ENCODE results near the gene TEX44. TPM values are rescaled to one million over a fixed set of nuclear protein-coding genes. Genes with fewer than 3 reads are reported as not detected.

Gene TEX44
- total RNA-seq, 2 experiments from 2014 or later = not detected

DNA sequence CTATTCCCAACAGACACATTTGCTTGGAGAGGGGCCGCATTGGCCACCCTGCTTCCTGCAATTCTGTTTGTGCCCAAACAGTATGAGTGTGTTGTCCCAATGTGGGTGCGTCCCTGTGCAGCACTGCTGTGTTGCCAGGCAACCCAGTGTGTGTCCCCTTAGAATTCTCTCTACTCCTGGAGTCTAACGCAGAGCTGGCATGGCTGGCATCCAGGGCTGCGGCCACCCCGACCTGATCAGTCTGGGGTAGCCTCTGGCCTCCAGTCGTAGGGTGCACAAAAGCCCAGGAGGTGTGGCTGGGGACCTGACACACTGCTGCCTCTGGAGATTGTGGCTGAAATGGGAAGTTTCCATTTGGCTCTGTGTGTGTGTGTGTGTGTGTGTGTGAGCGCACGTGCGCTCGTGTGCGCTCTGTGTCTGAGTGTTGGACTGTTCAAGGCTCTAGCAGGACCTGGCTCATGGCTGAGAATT lies 48.0 kb downstream of the TEX44 start:
- Histone ChIP-seq H3K27ac (ENCODE audit: low read depth in 1 of 2, low read length in 2 of 2) (no peak overlapping the region), H3K4me3 (ENCODE audit: low read length) (no peak overlapping the region), H3K9me3 (ENCODE audit: control insufficient read depth in 1 of 2, insufficient read depth in 1 of 2, low read length in 2 of 2) (no peaks in the 10 kb centered on the region), H3K27me3 (ENCODE audit: control insufficient read depth in 1 of 2, insufficient read depth in 2 of 2, low read length in 2 of 2) (no peaks in the 10 kb centered on the region), H3K4me1 (ENCODE audit: insufficient read depth, low read length) (peaks cover 10% of the 10 kb centered on the region), H3K36me3 (ENCODE audit: insufficient read depth, low read length) (no peaks in the 10 kb centered on the region)
- no peaks in the 10 kb centered on the region for H3K36me3 Mint-ChIP-seq (ENCODE audit: low read depth)
- intact Hi-C loops (cut with DNase I, micrococcal nuclease) = no loop called here
- H3K4me1 Mint-ChIP-seq (ENCODE audit: low read depth) = peaks cover 14% of the 10 kb centered on the region
- DNase-seq (peak in 1 of 14 experiments; percentile 46), ATAC-seq (ENCODE audit: poor library complexity) (no peak)
- POLR2A ChIA-PET = no interaction called here
- H3K4me3 Mint-ChIP-seq = no peak overlapping the region
- CTCF ChIA-PET = no interaction called here
- H3K9me3 Mint-ChIP-seq = no peaks in the 10 kb centered on the region
- H3K27ac Mint-ChIP-seq = no peak overlapping the region
- no peaks in the 10 kb centered on the region for H3K27me3 Mint-ChIP-seq
- TF ChIP-seq, protein P1, sequence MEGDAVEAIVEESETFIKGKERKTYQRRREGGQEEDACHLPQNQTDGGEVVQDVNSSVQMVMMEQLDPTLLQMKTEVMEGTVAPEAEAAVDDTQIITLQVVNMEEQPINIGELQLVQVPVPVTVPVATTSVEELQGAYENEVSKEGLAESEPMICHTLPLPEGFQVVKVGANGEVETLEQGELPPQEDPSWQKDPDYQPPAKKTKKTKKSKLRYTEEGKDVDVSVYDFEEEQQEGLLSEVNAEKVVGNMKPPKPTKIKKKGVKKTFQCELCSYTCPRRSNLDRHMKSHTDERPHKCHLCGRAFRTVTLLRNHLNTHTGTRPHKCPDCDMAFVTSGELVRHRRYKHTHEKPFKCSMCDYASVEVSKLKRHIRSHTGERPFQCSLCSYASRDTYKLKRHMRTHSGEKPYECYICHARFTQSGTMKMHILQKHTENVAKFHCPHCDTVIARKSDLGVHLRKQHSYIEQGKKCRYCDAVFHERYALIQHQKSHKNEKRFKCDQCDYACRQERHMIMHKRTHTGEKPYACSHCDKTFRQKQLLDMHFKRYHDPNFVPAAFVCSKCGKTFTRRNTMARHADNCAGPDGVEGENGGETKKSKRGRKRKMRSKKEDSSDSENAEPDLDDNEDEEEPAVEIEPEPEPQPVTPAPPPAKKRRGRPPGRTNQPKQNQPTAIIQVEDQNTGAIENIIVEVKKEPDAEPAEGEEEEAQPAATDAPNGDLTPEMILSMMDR (IDR thresholded peaks at IDR 0.05) = no peak

DNA sequence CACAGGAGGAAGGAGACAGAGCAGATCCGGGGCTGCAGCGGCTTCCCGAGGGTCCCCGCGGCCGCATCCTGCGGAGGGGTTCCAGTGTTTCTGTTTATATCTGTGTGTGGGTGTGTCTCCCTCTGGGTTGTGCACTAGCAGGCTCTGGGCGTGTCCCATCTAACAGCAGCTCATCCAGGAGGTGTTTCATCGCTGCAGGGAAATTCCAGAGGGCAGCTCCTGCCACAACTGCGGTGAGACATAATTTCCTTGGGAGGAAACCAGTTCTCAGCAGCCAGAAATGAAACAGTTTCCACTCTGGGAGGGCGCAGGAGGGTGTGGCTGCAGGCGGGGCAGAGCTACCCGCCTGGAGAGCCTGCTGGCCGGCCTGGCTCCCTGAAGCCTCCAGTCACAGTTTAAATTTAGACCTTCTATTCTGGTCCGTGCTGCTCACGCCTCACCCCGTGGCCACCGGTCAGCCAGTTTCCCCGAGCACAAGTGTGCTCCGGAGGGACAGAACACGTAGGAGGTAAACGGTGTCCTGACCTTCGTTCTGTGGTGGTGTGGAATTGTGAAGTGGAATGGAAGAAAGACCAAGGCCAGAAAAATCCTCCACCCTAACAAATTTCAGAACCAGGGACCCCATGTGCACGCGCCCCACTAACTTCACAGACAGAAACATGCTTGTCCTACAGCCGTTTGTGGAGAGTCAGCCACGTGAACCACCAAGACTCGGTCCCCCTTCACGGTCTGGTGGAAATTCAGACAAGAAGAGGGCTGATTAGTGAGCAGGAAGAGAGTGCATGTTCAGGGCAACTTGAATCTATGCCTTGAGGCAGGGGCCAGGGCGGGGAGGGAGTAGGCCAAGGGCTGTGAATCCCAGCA lies 50.2 kb downstream of the TEX44 start:
- Histone ChIP-seq H3K9me3 (ENCODE audit: control insufficient read depth in 1 of 2, insufficient read depth in 1 of 2, low read length in 2 of 2) (no peaks in the 10 kb centered on the region), H3K4me1 (ENCODE audit: insufficient read depth, low read length) (peaks cover 10% of the 10 kb centered on the region), H3K36me3 (ENCODE audit: insufficient read depth, low read length) (no peaks in the 10 kb centered on the region), H3K27ac (ENCODE audit: low read depth in 1 of 2, low read length in 2 of 2) (no peak overlapping the region), H3K4me3 (ENCODE audit: low read length) (peak overlapping the region; percentile 35), H3K27me3 (ENCODE audit: control insufficient read depth in 1 of 2, insufficient read depth in 2 of 2, low read length in 2 of 2) (no peaks in the 10 kb centered on the region)
- Mint-ChIP-seq H3K27ac (no peak overlapping the region), H3K27me3 (no peaks in the 10 kb centered on the region), H3K9me3 (no peaks in the 10 kb centered on the region), H3K36me3 (ENCODE audit: low read depth) (no peaks in the 10 kb centered on the region), H3K4me3 (peak overlapping the region; percentile 20), H3K4me1 (ENCODE audit: low read depth) (peaks cover 14% of the 10 kb centered on the region)
- ATAC-seq (ENCODE audit: poor library complexity) = peak; percentile 83
- peak in 11 of 14 experiments; percentile 9 to 84 (median 35) for DNase-seq
- TF ChIP-seq, protein P1 (IDR thresholded peaks at IDR 0.05) = no peak
- ChIA-PET POLR2A (interaction anchor here (0.8 to 1.4 kb wide), 4 partner anchors 20 to 65 kb away, joined by 3 to 11 read pairs (median 3); partner anchors contain the start of gene PTMA), CTCF (interaction anchor here (1.0 kb wide), 1 partner anchor 32 kb away, joined by 3 read pairs; no protein-coding TSS in a partner anchor)
- intact Hi-C loops (cut with DNase I, micrococcal nuclease) = no loop called here

DNA sequence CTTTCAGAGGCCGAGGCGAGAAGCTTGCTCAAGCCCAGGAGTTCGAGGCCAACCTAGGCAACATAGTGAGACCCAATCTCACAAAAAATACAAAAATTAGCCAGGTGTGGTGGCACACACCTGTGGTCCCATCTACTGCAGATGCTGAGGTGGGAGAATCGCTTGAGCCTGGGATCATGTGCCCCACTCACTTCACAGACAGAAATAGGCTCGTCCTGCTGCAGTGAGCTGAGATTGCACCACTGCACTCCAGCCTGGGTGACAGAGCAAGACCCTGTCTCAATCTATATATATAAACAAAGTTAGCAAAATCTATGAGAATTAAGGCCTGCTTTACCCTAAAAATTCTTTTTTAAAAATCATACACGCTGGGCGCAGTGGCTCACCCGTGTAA lies 50.8 kb downstream of the TEX44 start:
- TF ChIP-seq, protein P1 (IDR thresholded peaks at IDR 0.05) = no peak
- Mint-ChIP-seq H3K4me1 (ENCODE audit: low read depth) (peaks cover 14% of the 10 kb centered on the region), H3K4me3 (no peak overlapping the region), H3K9me3 (no peaks in the 10 kb centered on the region), H3K36me3 (ENCODE audit: low read depth) (no peaks in the 10 kb centered on the region), H3K27ac (no peak overlapping the region), H3K27me3 (no peaks in the 10 kb centered on the region)
- no peaks in the 10 kb centered on the region for H3K36me3 ChIP-seq (ENCODE audit: insufficient read depth, low read length)
- DNase-seq (no peak), ATAC-seq (ENCODE audit: poor library complexity) (no peak)
- CTCF ChIA-PET = no interaction called here
- peaks cover 10% of the 10 kb centered on the region for H3K4me1 ChIP-seq (ENCODE audit: insufficient read depth, low read length)
- POLR2A ChIA-PET = no interaction called here
- H3K9me3 ChIP-seq (ENCODE audit: control insufficient read depth in 1 of 2, insufficient read depth in 1 of 2, low read length in 2 of 2) = no peaks in the 10 kb centered on the region
- H3K27ac ChIP-seq (ENCODE audit: low read depth in 1 of 2, low read length in 2 of 2) = no peak overlapping the region
- no peaks in the 10 kb centered on the region for H3K27me3 ChIP-seq (ENCODE audit: control insufficient read depth in 1 of 2, insufficient read depth in 2 of 2, low read length in 2 of 2)
- no peak overlapping the region for H3K4me3 ChIP-seq (ENCODE audit: low read length)
- intact Hi-C loops (cut with DNase I, micrococcal nuclease) = no loop called here

Other genes starting within 250 kb of the TEX44 start
- gene B3GNT7, start 197.2 kb upstream of the TEX44 start, total RNA-seq = under 1 TPM; 0.38 to 0.89 TPM
- 100 to 1,000 TPM; 387 to 395 TPM for gene NCL, start 128.4 kb upstream of the TEX44 start, total RNA-seq
- gene NMUR1, start 62.4 kb upstream of the TEX44 start, total RNA-seq = under 1 TPM; 0.11 to 0.14 TPM
- gene PTMA, start 115.7 kb downstream of the TEX44 start, total RNA-seq = 1,000 to 10,000 TPM; 1,546 to 1,586 TPM
- gene PDE6D, start 188.4 kb downstream of the TEX44 start, total RNA-seq = 1 to 10 TPM; 5.9 to 7.0 TPM
- gene COPS7B, start 193.6 kb downstream of the TEX44 start, total RNA-seq = 10 to 100 TPM; 27.6 to 29.9 TPM

All from CD4-positive, alpha-beta T cell (primary cell).